ENCODE measurements around the gene LDB2.

LDB2 gene

DNA sequence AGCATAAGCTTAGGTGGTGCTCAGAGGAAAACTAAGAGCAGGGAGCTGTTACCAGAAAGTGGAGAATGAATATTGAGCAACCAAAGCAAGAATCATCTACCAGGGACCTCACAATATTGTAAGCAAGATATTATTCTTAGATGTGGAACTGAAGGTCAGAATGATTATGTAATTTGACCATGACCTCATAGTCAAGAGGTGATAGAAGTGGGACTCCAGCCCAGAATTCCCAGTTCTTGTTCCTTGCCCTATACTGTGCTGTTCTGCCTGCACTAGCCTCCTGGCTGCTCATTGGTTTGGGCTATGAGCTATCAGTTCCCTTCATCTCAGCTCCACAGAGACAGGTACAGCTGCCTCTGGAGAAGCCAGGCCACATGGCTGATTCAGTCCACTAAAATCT lies 229.4 kb downstream of the LDB2 start:
- no peak for DNase-seq (ENCODE audit: low spot score)
- H3K9me3 Mint-ChIP-seq = no peaks in the 10 kb centered on the region
- no peak overlapping the region for H3K4me3 Mint-ChIP-seq
- no peaks in the 10 kb centered on the region for H3K27me3 Mint-ChIP-seq (ENCODE audit: low read depth)
- no peak overlapping the region for H3K27ac Mint-ChIP-seq
- no peaks in the 10 kb centered on the region for H3K4me1 Mint-ChIP-seq (ENCODE audit: low read depth)
- H3K36me3 Mint-ChIP-seq (ENCODE audit: low read depth) = no peaks in the 10 kb centered on the region

DNA sequence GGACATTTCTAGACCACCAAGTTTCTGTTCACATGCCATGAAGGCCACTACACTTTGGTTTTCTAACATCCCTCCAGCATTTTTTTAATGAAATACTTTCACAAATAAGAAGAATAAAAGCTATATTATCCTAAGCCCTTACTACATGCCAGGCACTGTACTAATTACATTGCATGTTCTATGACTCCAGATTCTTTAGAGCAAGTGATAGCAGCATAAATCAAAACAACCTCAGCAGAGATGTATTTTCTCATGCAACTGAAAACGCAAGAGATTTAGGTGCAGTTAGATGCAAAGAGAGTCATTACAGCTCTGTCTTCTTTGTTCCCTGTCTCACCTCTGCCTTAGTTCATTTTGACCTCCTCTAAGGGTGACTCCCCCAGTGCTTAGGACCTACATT lies 230.0 kb downstream of the LDB2 start:
- H3K4me1 Mint-ChIP-seq (ENCODE audit: low read depth) = no peaks in the 10 kb centered on the region
- H3K27ac Mint-ChIP-seq = no peak overlapping the region
- DNase-seq (ENCODE audit: low spot score) = no peak
- H3K27me3 Mint-ChIP-seq (ENCODE audit: low read depth) = no peaks in the 10 kb centered on the region
- H3K4me3 Mint-ChIP-seq = no peak overlapping the region
- no peaks in the 10 kb centered on the region for H3K36me3 Mint-ChIP-seq (ENCODE audit: low read depth)
- no peaks in the 10 kb centered on the region for H3K9me3 Mint-ChIP-seq

DNA sequence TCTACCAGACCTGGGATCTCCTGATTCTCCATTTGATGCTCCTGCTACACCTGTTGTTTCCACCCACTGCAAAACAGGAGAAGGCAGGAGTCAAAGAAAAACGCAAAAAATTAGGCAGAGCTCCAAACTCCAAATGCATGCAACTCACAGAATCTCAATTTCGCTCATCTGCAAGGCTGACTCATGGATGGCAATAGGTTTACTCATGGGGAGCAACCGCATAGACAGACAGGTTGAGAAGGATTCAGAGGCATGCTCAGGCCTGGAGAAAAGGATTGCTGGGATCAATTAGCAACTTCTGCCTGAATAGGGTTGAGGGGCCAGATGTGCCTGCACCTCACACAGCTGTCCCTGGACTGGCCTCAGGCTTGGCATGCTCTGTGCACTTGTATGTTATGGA lies 231.0 kb downstream of the LDB2 start:
- no peaks in the 10 kb centered on the region for H3K27me3 Mint-ChIP-seq (ENCODE audit: low read depth)
- no peak overlapping the region for H3K4me3 Mint-ChIP-seq
- no peaks in the 10 kb centered on the region for H3K4me1 Mint-ChIP-seq (ENCODE audit: low read depth)
- no peak for DNase-seq (ENCODE audit: low spot score)
- H3K9me3 Mint-ChIP-seq = no peaks in the 10 kb centered on the region
- no peaks in the 10 kb centered on the region for H3K36me3 Mint-ChIP-seq (ENCODE audit: low read depth)
- no peak overlapping the region for H3K27ac Mint-ChIP-seq

DNA sequence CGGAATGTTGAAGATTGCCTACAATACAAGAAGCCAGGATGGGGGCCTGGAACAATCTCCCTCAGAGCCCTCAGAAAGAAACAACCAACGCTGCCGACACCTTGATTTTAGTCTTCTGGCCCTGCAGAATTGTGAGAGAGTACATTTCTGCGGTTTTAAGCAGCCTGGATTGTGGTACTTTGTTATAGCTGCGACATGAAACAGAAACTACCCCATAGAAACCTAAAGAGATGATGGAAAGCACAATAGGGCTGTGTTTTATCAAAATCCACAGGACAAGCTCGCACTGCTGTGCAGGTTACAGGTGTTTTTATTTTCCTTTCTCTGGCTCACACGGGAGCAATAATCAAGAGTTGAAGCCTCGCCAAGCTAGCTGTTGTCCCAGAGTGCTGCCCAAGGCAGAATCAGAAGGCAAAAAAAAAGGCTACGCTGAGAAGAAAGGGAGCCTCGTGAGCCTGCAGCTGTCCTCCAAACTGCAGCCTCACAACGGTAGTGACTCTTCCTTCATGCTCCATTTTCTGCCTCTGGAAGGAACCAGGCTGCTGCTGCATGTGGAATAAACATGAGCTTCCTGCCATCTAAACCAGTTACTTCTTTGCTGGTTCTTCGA lies 232.4 kb downstream of the LDB2 start:
- no peak overlapping the region for H3K4me3 Mint-ChIP-seq
- no peaks in the 10 kb centered on the region for H3K4me1 Mint-ChIP-seq (ENCODE audit: low read depth)
- no peaks in the 10 kb centered on the region for H3K9me3 Mint-ChIP-seq
- no peaks in the 10 kb centered on the region for H3K36me3 Mint-ChIP-seq (ENCODE audit: low read depth)
- no peaks in the 10 kb centered on the region for H3K27me3 Mint-ChIP-seq (ENCODE audit: low read depth)
- H3K27ac Mint-ChIP-seq = no peak overlapping the region
- no peak for DNase-seq (ENCODE audit: low spot score)

DNA sequence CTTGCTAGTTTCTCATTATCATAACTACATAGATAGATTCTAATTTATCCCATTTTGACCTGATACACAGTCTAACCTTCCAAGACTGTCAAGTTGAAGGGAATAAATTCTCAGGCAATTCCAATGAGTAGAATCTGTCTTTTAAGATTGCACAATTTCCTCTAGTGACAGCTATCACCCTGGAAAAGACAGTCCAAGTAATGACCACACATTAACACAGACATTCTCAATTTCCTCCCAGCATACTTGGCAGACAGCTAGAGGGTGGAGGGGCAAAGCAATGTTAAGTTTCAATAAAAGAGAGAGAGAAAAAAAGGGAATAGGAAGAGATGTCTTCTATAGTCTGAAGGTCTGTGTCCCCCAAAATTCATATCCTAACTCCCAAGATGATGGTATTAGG lies 234.7 kb downstream of the LDB2 start:
- no peak overlapping the region for H3K4me3 Mint-ChIP-seq
- no peaks in the 10 kb centered on the region for H3K27me3 Mint-ChIP-seq (ENCODE audit: low read depth)
- DNase-seq (ENCODE audit: low spot score) = no peak
- H3K36me3 Mint-ChIP-seq (ENCODE audit: low read depth) = no peaks in the 10 kb centered on the region
- no peaks in the 10 kb centered on the region for H3K4me1 Mint-ChIP-seq (ENCODE audit: low read depth)
- no peak overlapping the region for H3K27ac Mint-ChIP-seq
- no peaks in the 10 kb centered on the region for H3K9me3 Mint-ChIP-seq

DNA sequence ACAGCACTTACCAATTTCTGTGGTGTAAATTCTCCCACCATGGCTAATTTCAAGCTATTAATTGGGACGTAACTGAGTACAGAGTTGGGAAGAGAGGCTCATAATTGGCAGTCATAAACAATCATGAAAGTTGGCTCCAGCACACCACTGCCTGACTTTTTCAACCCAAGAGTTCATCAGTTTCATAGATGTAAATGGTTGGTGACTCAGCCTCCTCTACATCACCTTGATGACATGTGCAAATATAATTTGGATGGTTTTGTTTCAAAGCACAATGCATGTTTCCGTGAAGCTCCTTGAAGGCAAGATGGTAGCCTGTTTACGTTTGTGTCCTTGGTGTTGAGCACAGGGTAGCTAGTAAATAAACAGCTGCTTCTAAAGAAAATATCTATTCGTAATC lies 235.1 kb downstream of the LDB2 start:
- Mint-ChIP-seq H3K4me3 (no peak overlapping the region), H3K27me3 (ENCODE audit: low read depth) (no peaks in the 10 kb centered on the region), H3K36me3 (ENCODE audit: low read depth) (no peaks in the 10 kb centered on the region), H3K4me1 (ENCODE audit: low read depth) (no peaks in the 10 kb centered on the region), H3K9me3 (no peaks in the 10 kb centered on the region), H3K27ac (no peak overlapping the region)
- no peak for DNase-seq (ENCODE audit: low spot score)

DNA sequence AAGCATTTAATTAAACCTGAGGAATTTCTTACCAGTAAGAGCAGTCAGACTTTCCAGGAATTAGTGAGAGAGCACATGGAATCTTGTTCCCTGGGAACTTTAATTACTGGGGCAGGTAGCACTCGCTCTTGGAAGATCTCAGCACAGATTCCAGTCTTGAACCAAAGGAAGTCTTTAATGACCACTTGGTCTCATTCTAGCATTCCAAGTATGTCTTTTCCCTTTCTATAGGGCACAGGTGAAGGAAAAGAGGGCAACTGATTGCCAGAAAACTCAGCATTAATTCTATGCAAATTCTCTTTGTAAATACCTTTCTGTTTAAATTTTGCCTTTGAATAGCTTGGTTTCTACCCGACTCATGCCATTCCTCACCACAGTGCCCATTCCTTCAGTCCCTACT lies 236.6 kb downstream of the LDB2 start:
- DNase-seq (ENCODE audit: low spot score) = no peak
- Mint-ChIP-seq H3K27ac (no peak overlapping the region), H3K9me3 (no peaks in the 10 kb centered on the region), H3K4me1 (ENCODE audit: low read depth) (no peaks in the 10 kb centered on the region), H3K4me3 (no peak overlapping the region), H3K36me3 (ENCODE audit: low read depth) (no peaks in the 10 kb centered on the region), H3K27me3 (ENCODE audit: low read depth) (no peaks in the 10 kb centered on the region)

DNA sequence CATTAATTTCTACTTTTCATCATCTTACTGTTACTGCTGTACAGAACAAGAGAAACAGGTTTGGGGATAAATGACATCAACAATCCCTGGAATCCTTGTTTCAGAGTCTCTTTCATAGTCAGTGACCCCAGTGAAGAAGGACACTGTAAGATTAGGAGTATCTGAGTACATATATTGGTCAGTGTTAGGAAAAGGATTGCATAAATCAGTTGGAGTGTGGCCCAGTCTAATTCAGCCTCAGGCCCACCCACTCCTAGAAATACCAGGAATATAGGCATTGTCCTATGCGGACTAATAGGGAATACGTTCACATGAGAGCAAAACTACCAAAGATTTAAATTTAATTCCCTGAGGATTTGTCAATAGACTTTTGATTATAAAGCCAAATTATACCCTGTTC lies 237.8 kb downstream of the LDB2 start:
- no peaks in the 10 kb centered on the region for H3K4me1 Mint-ChIP-seq (ENCODE audit: low read depth)
- no peaks in the 10 kb centered on the region for H3K27me3 Mint-ChIP-seq (ENCODE audit: low read depth)
- no peak overlapping the region for H3K27ac Mint-ChIP-seq
- no peak overlapping the region for H3K4me3 Mint-ChIP-seq
- no peaks in the 10 kb centered on the region for H3K36me3 Mint-ChIP-seq (ENCODE audit: low read depth)
- no peaks in the 10 kb centered on the region for H3K9me3 Mint-ChIP-seq
- no peak for DNase-seq (ENCODE audit: low spot score)

DNA sequence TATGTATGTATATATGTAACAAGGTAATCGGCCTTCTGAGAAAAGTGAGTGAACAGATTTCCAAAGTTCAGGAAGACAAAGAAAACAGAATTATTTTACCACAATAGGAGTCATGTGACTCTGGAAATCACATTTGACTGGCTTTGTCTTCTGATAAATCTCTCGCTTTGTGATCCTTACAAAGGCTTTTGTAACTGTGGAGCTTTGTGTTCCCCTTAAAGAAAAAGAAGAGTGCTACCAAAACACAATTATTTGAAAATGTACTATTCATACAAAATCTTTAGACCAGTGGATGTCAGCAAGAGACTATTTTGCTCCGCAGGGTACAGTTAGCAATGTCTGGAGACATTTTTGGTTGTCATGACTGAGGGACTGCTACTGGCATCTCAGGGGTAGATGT lies 238.8 kb downstream of the LDB2 start:
- no peak for DNase-seq (ENCODE audit: low spot score)
- H3K4me3 Mint-ChIP-seq = no peak overlapping the region

DNA sequence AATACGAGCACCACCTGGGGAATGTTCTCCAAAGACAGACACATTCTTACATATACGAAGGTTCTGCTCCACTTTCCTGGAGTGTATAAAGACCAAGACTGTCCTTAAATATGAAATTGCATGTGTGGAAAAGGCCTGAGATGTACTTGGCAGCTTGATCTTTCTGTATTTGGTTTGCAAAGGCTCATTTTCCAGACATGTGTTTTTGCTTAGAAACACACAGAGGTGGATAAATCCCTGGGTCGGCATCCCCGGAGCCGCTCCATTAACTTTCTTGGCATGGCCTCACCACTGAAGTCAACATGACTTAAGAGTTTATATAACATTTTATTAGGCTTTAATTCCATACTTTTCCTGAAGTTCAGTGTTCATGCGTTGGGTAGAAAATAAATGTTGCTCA lies 239.4 kb downstream of the LDB2 start:
- Mint-ChIP-seq H3K4me3 (no peak overlapping the region), H3K4me1 (ENCODE audit: low read depth) (no peaks in the 10 kb centered on the region), H3K27ac (no peak overlapping the region), H3K9me3 (no peaks in the 10 kb centered on the region), H3K36me3 (ENCODE audit: low read depth) (no peaks in the 10 kb centered on the region), H3K27me3 (ENCODE audit: low read depth) (no peaks in the 10 kb centered on the region)
- no peak for DNase-seq (ENCODE audit: low spot score)

More for the DNA sequence above, 238.8 kb downstream of the LDB2 start:
- Mint-ChIP-seq H3K27ac (no peak overlapping the region), H3K4me1 (ENCODE audit: low read depth) (no peaks in the 10 kb centered on the region), H3K9me3 (no peaks in the 10 kb centered on the region), H3K27me3 (ENCODE audit: low read depth) (no peaks in the 10 kb centered on the region), H3K36me3 (ENCODE audit: low read depth) (no peaks in the 10 kb centered on the region)

DNA sequence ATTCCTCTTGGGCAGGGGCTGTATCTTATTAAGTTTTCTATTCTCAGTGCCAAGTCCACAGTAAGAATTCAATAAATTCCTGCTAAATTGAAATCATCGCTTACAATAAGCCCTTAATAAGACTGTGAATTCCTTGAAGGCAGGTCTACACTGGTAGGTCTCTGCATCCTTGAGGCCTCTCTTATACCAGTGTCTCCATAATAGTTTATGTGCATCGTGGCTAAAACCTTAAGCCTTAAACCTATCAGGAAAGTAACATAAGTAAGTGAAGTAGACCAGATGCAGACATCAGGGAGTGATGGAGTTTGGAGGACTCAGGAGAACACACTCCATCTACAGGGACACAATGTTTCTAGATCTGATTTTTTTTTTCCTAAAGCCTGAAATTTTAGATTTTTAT lies 240.3 kb downstream of the LDB2 start:
- no peak overlapping the region for H3K4me3 Mint-ChIP-seq
- H3K36me3 Mint-ChIP-seq (ENCODE audit: low read depth) = no peaks in the 10 kb centered on the region
- no peaks in the 10 kb centered on the region for H3K27me3 Mint-ChIP-seq (ENCODE audit: low read depth)

DNA sequence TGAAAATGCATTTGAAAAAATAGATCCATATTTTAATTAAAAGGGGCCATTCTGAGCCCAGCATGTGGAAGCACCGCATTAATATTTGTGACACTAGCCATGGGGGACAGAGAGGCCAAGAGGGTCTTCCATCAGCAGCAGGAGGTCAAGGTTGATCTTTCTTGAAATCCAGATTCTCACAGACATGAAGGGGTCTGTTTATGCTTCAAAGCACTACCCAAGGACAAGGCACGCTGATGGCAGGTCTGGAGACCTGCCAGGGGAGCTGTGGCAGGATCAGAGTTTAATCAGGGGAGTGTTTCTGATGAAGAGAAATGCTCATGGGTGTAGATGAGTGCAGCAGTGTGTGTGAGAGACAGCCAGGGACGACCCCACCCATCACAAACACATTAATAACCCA lies 243.3 kb downstream of the LDB2 start:
- Mint-ChIP-seq H3K4me1 (ENCODE audit: low read depth) (no peaks in the 10 kb centered on the region), H3K36me3 (ENCODE audit: low read depth) (no peaks in the 10 kb centered on the region), H3K4me3 (no peak overlapping the region), H3K27ac (no peak overlapping the region), H3K9me3 (no peaks in the 10 kb centered on the region), H3K27me3 (ENCODE audit: low read depth) (no peaks in the 10 kb centered on the region)
- DNase-seq (ENCODE audit: low spot score) = no peak

More for the DNA sequence above, 240.3 kb downstream of the LDB2 start:
- Mint-ChIP-seq H3K9me3 (no peaks in the 10 kb centered on the region), H3K4me1 (ENCODE audit: low read depth) (no peaks in the 10 kb centered on the region), H3K27ac (no peak overlapping the region)
- DNase-seq (ENCODE audit: low spot score) = no peak

DNA sequence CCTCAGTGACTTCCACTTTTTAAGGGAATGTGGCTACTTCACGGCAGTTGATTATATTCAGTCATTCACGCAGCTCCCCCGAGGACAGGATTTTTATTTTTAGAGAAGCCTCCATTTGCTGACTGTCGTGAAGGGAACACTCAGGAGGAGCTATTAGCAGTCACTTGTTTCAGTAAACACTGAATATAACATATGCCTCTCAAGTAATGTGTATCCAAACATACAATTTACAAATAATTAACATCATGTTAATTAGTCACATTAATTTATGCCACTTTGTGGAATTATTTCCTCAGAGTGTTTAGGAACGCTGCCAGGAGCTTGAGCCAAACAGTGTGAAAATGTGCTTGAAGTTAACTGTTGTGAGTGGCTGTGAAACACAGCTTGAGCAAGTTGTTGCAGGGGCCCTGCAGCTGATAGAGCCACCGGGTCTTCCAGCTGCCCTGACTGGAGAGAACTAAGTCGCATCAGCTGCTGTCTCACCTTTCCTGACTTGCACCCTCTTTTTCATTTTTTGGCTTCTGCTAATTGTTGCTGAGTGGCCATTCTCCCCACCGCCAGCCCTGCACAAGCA lies 245.6 kb downstream of the LDB2 start:
- DNase-seq (ENCODE audit: low spot score) = no peak
- Mint-ChIP-seq H3K4me3 (no peak overlapping the region), H3K4me1 (ENCODE audit: low read depth) (no peaks in the 10 kb centered on the region), H3K9me3 (no peaks in the 10 kb centered on the region), H3K27ac (no peak overlapping the region), H3K36me3 (ENCODE audit: low read depth) (no peaks in the 10 kb centered on the region), H3K27me3 (ENCODE audit: low read depth) (no peaks in the 10 kb centered on the region)

DNA sequence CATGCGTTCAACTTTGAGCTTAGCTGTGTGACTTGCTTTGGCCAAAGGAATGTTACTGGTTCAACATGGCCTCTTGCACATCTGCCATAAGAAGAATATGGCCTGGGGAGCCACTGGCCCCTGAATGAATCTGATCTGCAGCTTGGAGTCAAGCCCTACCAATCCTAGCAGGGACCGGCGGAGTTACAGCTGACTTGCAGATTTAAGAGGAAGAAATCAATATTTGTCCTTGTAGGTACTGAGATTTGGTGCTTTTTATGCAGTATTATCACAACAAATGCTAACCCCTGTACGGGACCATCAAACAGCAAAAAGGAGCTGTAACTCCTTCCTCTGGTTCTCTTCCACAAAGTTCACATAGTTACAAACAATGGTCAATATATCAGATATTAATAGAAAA lies 252.0 kb downstream of the LDB2 start:
- no peak overlapping the region for H3K4me3 Mint-ChIP-seq
- H3K4me1 Mint-ChIP-seq (ENCODE audit: low read depth) = no peaks in the 10 kb centered on the region
- H3K27me3 Mint-ChIP-seq (ENCODE audit: low read depth) = no peaks in the 10 kb centered on the region
- H3K27ac Mint-ChIP-seq = no peak overlapping the region
- no peaks in the 10 kb centered on the region for H3K9me3 Mint-ChIP-seq
- DNase-seq (ENCODE audit: low spot score) = no peak
- H3K36me3 Mint-ChIP-seq (ENCODE audit: low read depth) = no peaks in the 10 kb centered on the region

DNA sequence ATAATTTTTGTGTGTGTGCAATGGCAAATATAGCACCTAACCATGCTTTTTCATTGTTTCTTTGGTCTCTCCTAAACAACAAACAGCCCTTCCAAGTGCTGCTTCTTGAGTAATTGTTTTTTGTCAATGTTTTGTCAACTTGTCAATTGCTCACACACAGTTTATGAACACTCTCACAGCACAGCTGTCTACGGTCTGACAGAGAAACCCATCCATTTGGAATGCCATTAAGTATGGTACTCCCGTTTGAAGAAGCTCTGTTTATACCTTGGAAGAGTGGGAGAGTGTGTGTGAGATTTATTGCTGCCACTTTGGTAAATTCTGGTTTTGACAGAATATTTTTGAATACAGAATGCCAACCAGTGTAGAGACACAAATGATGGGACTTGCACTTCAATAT lies 254.6 kb downstream of the LDB2 start:
- Mint-ChIP-seq H3K4me1 (ENCODE audit: low read depth) (no peaks in the 10 kb centered on the region), H3K9me3 (no peaks in the 10 kb centered on the region), H3K27ac (no peak overlapping the region), H3K27me3 (ENCODE audit: low read depth) (no peaks in the 10 kb centered on the region), H3K36me3 (ENCODE audit: low read depth) (no peaks in the 10 kb centered on the region), H3K4me3 (no peak overlapping the region)
- DNase-seq (ENCODE audit: low spot score) = no peak

Measured in T-helper 2 cell treated with Interferon-gamma antibody and Interleukin-4, amounts not matched to agents 5 μg/mL and 100 μg/mL, for 36 hours (primary cell).